Astrocyte of the hippocampus (primary cell): ENCODE results near the gene PTPRQ.

Experiments used
- DNase-seq: peaks from one replicate; pipeline ENCODE4 v3.0.0; 2011; ENCODE audit warnings: low read depth, low spot score

The PTPRQ gene

GRCh38 chr12:80702889-80703805 lies 259.1 kb downstream of the PTPRQ start:
- peak; percentile 66 for DNase-seq

GRCh38 chr12:80704420-80704819 lies 260.4 kb downstream of the PTPRQ start:
- DNase-seq: peak; percentile 11

DNA sequence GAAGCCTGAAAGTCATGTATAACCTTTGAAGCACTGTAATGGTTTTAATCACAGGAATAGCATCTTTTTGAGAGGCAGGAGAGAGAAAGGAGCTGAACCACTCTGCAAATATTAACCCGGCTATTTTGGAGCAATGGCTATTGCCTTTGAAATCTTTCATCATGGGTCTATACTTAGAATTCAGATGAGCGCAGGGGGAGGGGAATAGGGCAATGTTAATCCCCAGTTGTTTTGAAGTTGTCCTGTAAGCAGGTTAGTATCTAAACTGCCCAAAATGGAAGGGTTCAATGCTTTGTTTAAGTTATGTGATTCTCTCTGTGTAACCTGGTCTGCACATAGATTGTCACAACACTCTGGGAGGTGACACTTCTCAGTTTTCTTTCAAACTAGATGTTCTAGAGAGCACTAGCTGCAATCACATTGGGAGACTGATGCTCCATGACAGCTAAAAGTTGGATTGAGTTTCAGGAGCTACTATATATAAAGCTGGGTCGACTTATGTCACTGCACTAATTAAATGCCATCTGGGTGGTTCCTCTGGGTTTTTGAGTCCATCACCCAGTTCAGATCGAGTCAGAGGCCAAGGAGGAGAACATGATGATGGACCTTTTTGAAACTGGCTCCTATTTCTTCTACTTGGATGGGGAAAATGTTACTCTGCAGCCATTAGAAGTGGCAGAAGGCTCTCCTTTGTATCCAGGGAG lies 263.2 kb downstream of the PTPRQ start, which contains the start of gene MYF6:
Gene MYF6, plus strand, starts transcription at position 509 of the 704 bp plus-strand sequence. Its CDS starts 86 bp downstream, at position 595.
- no peak for DNase-seq

GRCh38 chr12:80707830-80708258 lies 263.8 kb downstream of the PTPRQ start:
- no peak for DNase-seq

- DNase-seq: peak; percentile 35
These were observed 264.4 kb downstream of the PTPRQ start for GRCh38 chr12:80708259-80708974.

- DNase-seq: no peak
These were observed 264.9 kb downstream of the PTPRQ start for GRCh38 chr12:80708975-80709328.

DNA sequence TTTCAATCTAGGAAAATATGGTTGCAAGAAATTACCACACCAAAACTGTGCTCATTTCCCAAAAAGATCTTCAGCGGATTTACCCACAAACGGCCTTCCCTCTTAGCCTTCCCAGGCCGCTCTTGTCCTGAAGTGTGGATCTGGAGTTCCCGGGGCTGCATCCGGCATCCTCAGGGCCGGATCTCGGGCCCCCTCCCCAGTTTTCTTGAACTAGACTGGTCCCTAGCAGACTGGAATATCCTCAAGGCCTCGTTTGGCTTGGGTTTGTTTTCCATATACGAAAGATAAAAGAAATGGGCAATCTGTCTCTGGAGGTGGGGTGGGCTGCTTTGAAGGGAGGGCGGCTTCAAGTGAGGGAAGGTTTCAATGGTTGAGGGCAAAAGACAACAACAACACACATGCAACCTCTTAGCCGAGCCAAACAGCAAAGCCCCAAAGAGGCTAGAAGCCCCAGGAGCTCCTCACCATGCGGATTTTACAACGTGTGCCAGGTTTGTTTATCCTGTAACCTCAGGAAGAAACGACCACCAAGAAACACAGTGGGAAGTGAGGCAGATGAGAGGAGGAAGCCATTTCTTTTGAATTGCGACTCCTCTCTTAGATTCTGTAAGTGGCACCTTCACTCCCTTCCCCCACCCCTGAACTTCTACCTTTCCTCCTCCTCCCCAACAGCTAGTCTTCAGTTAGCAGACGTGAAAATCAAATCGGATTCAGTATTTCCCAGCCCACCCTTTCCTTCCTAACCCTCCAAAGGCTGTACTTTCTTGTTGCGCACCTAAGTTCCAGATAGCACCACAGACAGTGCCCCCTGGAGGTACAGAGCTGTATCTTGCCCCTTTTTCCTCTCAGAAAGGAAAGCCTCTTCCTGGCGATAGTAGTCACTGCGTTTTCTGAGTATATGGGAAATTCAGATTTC lies 266.0 kb downstream of the PTPRQ start:
- DNase-seq: no peak

DNA sequence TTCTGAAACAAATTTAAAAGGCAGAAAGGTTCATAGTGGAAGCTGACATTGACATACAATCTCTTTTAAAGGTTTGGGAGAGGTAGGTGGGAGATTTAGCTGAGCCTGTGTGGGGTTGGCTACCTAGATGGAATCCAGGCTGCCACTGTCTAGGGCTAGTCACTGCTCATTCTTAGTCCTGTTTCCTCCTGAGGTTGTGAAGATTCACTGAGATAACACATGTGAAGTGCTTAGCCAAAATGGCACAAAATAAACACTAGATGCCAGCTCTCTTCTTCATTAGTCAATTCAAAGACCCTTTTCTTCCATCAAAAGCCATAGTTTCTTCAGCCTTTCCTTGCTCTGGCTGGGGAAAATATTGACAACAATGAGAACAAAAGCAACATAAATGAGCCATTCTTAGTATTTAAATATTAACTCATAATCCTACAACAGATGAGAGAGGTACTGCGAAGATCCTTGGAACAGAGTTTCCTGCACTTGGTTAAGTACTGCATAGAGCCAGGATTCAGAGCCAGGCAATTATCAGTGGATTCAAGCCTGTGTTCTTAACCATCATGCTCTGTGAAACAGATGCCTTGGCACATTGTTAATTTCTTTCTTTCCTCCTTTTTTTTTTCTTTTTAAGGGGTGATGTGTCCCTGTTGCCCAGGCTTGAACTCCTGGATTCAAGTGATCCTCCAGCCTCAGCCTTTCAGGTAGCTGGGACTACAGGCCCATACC lies 266.9 kb downstream of the PTPRQ start:
- DNase-seq: no peak

- DNase-seq: no peak
These were observed 267.8 kb downstream of the PTPRQ start for GRCh38 chr12:80711866-80712265.

DNA sequence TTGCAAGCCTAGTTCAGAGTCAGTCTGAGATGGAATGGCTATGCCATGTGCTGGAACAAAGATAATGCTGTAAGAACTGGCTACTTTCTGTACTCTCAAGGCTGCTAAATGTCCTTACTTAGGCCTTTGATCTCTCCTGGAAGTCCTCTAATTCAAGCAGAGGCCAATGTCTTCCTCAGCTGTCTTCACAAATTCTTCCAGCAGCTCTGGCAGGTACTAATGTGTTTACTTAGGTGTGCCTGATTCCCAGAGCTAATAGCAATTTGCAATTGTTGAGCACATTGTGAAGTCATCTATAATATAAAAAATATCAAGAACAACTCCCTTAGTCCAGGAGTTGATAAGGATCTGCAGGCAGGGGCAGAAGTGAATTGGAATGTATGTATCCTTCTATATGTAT lies 268.8 kb downstream of the PTPRQ start:
- no peak for DNase-seq

GRCh38 chr12:80713419-80713818 lies 269.4 kb downstream of the PTPRQ start:
- DNase-seq: no peak

GRCh38 chr12:80714055-80714454 lies 270.0 kb downstream of the PTPRQ start:
- peak; percentile 62 for DNase-seq

- DNase-seq: no peak
These were observed 270.8 kb downstream of the PTPRQ start for GRCh38 chr12:80714846-80715245.

DNA sequence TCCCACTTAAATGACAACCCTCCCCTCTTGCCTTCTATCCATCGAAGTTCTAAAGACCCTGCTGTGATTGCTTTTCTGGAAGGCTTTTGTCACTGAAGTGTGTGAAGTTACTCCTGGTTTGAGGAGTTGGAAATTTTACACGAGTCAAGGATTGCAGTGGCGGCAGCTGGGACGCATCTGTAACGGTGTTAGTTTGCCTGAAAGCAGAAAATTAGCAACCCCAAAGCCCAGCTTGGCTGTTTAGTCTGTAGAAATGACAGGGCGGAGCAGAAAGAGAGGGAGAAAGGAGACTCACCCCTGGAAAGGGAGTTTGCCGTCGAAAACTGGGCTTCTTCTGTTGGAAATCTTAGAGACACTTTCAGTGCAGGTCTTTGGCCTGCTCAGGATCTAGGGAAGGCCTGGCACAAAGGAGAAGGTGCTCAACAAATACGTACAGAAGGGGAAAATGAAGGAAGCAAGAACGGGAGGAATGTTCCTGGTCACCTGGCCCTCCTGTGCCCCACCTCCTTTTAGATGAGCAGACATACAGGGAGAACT lies 271.7 kb downstream of the PTPRQ start:
- DNase-seq: no peak

GRCh38 chr12:80716696-80717469 lies 272.8 kb downstream of the PTPRQ start, which contains the start of gene MYF5:
MYF5 (plus strand) TSS chr12:80716912; CDS start chr12:80717064, 152 bp downstream.
- DNase-seq: no peak

DNA sequence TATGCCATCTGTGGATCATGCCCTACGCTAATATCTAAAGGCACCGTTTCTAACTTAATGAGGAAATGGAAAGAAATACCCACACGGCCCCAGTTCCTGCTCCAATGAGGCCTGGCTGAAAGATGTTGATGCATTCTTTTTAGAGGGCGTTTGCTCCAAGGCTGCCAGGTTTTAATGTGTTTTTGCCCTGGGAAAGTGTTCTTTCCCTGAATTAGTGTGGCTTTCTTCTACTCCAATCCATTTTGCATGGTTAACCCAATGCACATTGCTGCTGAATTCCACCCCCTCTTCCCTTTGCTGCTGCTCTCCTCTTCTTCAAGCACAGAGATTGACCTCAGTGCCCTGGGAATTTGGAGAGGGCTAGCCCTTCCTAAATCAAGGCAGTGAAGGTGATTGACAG lies 273.8 kb downstream of the PTPRQ start:
- DNase-seq: no peak

DNA sequence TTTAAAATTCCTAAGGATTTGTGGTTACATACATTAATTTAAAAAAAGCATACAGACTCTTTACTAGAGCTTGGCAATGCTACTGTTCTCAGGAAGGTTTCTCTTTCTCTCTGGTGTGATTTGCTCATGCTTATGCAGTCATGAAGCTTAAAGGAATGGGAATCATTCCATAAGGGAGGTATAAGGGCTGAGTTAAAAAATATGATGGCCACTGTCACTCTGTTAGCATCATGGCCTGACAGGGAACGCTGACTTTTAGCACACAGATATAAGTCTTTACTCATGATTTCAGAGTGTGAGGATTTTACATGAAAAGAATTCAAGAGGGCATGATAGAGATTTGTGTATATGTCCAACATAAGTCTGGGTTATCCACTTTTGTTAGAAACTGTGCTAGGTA lies 276.5 kb downstream of the PTPRQ start:
- DNase-seq: no peak

DNA sequence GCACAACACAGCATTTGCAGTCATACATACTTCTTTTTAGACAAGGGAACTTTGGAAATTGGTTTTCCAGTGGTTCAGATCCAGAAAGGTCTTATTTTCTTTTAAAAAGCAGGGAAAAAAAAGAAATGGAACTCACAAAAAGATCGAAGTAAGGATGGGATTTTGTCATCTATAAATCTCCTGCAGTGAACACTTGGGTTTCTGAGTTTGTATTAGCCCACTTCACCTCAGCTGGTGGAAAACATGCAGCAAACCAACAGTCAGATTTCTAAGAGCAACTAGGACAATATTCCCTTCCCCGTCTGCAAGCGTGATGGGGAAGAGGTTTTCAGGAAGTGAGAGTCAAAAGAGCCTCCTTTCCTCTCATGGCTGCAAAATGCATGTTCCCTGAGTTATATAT lies 277.3 kb downstream of the PTPRQ start:
- no peak for DNase-seq
